B cell (primary cell): Measurements from ENCODE around the gene ARHGAP1. TPM values are rescaled to one million over a fixed set of nuclear protein-coding genes. Genes with fewer than 3 reads are reported as not detected.

Experiments used
- ATAC-seq: fragments of 200-7000 bp; cut with Tn5 transposase; one replicate; pipeline ENCODE4 v1.10.0; 2021; ENCODE audit warnings: low read depth, mild to moderate bottlenecking, moderate number of reproducible peaks, moderate library complexity
- CTCF ChIA-PET: fragments of 350-600 bp; sonication (Branson Sonifier 250); formaldehyde crosslinking; loops from one replicate; lab custom pipeline; 2021; ENCODE audit warnings: antibody characterized with exemption, inconsistent platforms; lab: Charles Lee
- POLR2A ChIA-PET: fragments of 350-600 bp; sonication (Branson Sonifier 250); formaldehyde crosslinking; loops from one replicate; lab custom pipeline; 2021; ENCODE audit warnings: antibody characterized with exemption; lab: Charles Lee
- DNase-seq: peaks from one replicate; pipeline ENCODE4 v3.0.0; 2013
- H2AFZ ChIP-seq: 2 replicates; pipeline ENCODE4 v1.6.1; 2012; ENCODE audit warnings: mild to moderate bottlenecking, low read depth, low read length; ENCODE audit not compliant: insufficient read depth, poor library complexity, severe bottlenecking
- H3K27ac ChIP-seq, 2 donors: 1 replicate in 1 of 2; 2 replicates in 1 of 2; pipeline ENCODE4 v1.5.1; 2012 to 2013; ENCODE audit warnings: low read length in 2 of 2, mild to moderate bottlenecking in 2 of 2, moderate library complexity in 1 of 2
- H3K27me3 ChIP-seq, 4 experiments: fragments of 200-600 bp in 1 of 4; sonication (generic) in 1 of 4; replicated peaks in 1 of 4; 1 replicate in 2 of 4; 2 replicates in 2 of 4; pipeline versions ENCODE4 v1.6.1 to v1.7.0; 2013 to 2016; ENCODE audit warnings: low read length in 3 of 4, mild to moderate bottlenecking in 2 of 4, mixed read lengths in 1 of 4, moderate library complexity in 1 of 4; ENCODE audit not compliant: insufficient read depth in 4 of 4, control insufficient read depth in 3 of 4; ENCODE audit errors: control extremely low read depth in 1 of 4
- H3K36me3 ChIP-seq, 2 experiments: replicated peaks in 1 of 2; 1 replicate in 1 of 2; 2 replicates in 1 of 2; pipeline versions ENCODE4 v1.6.1 to v1.7.1; 2013; ENCODE audit warnings: low read length in 1 of 2; ENCODE audit not compliant: insufficient read depth in 2 of 2, control insufficient read depth in 1 of 2; ENCODE audit errors: control extremely low read depth in 1 of 2, extremely low read depth in 1 of 2
- H3K4me1 ChIP-seq, 2 donors: fragments of 200-600 bp in 1 of 2; sonication (generic) in 1 of 2; 1 replicate in 1 of 2; 2 replicates in 1 of 2; pipeline versions ENCODE4 v1.5.1 to v1.6.1; 2013 to 2017; ENCODE audit warnings: low read length in 2 of 2; ENCODE audit not compliant: control insufficient read depth in 2 of 2, insufficient read depth in 2 of 2
- H3K4me2 ChIP-seq: replicated peaks from 2 replicates; pipeline ENCODE3; 2012; ENCODE audit warnings: mild to moderate bottlenecking, low read depth, low read length; ENCODE audit not compliant: poor library complexity, severe bottlenecking
- H3K4me3 ChIP-seq, 5 experiments: fragments of 200-600 bp in 1 of 5; sonication (generic) in 1 of 5; 1 replicate in 3 of 5; 2 replicates in 2 of 5; pipeline versions ENCODE4 v1.5.1 to v1.7.0; 2011 to 2016; ENCODE audit warnings: low read length in 4 of 5, mild to moderate bottlenecking in 4 of 5, low read depth in 2 of 5, control low read depth in 1 of 5, moderate library complexity in 1 of 5; ENCODE audit not compliant: insufficient read depth in 1 of 5; ENCODE audit errors: control extremely low read depth in 1 of 5, extremely low read depth in 1 of 5
- H3K79me2 ChIP-seq: fragments of 200-600 bp; sonication (generic); one replicate; pipeline ENCODE4 v1.6.0; 2016; ENCODE audit warnings: low read length; ENCODE audit not compliant: control insufficient read depth, insufficient read depth
- H3K9ac ChIP-seq: fragments of 200-600 bp; sonication (generic); 2 replicates; pipeline ENCODE4 v1.6.1; 2017; ENCODE audit warnings: mild to moderate bottlenecking, low read length, moderate library complexity
- H3K9me3 ChIP-seq, 3 donors: one replicate each; pipeline versions ENCODE4 v1.6.1 to v1.7.1; 2013; ENCODE audit warnings: low read length in 2 of 3; ENCODE audit not compliant: control insufficient read depth in 2 of 3, insufficient read depth in 1 of 3; ENCODE audit errors: control extremely low read depth in 1 of 3
- H4K20me1 ChIP-seq: 2 replicates; pipeline ENCODE4 v1.6.0; 2012; ENCODE audit warnings: mild to moderate bottlenecking, low read length; ENCODE audit not compliant: insufficient read depth, control insufficient read depth, poor library complexity, severe bottlenecking
- H3K27ac Mint-ChIP-seq: one replicate; pipeline ENCODE4 v1.8.0; 2021; ENCODE audit warnings: mixed read lengths
- H3K27me3 Mint-ChIP-seq: one replicate; pipeline ENCODE4 v1.8.0; 2021; ENCODE audit warnings: mixed read lengths
- H3K4me1 Mint-ChIP-seq: one replicate; pipeline ENCODE4 v1.8.0; 2021; ENCODE audit warnings: mixed read lengths
- H3K4me3 Mint-ChIP-seq: one replicate; pipeline ENCODE4 v1.8.0; 2021; ENCODE audit warnings: mixed read lengths
- H3K9me3 Mint-ChIP-seq: one replicate; pipeline ENCODE4 v1.8.0; 2022; ENCODE audit warnings: mixed read lengths; ENCODE audit not compliant: insufficient read depth
- CTCF ChIP-seq: fragments of 200-600 bp; IDR thresholded peaks from one replicate; pipeline ENCODE4 v1.8.0; 2022; ENCODE audit warnings: antibody characterized with exemption, mild to moderate bottlenecking
- EZH2 ChIP-seq: IDR thresholded peaks from 2 replicates; pipeline ENCODE4 v1.6.1; 2012; ENCODE audit warnings: borderline replicate concordance, low read depth, mild to moderate bottlenecking, moderate library complexity, low read length; ENCODE audit not compliant: insufficient read depth, poor library complexity, severe bottlenecking
- WGBS: methylation state at CpG from one replicate; pipeline ENCODE4 v1.1.5; 2013; ENCODE audit warnings: missing lambda C conversion rate; ENCODE audit not compliant: insufficient coverage; 5-methylcytosine and 5-hydroxymethylcytosine counted together
- intact Hi-C: fragments of 100-400 bp; cut with micrococcal nuclease; formaldehyde crosslinking; loops from one replicate; pipeline ENCODE4 v1.10.0; 2022
- polyA plus RNA-seq: library from polyadenylated mRNA; depleted of rRNA; stranded (reverse); fragments of >200 nt; gene quantifications from 2 replicates; pipeline ENCODE4 v1.2.3, GENCODE V29; 2012
- total RNA-seq, 2 donors: library from RNA; stranded (reverse); fragments of 120-200 nt in 1 of 2; gene quantifications; 1 replicate in 1 of 2; 2 replicates in 1 of 2; pipeline versions ENCODE4 v1.2.3 to v1.2.4, GENCODE V29; 2013 to 2022

Gene ARHGAP1
- total and polyA plus RNA-seq, 2 donors (not counting 1 experiment from before 2014, with no cell fraction given) = 33.9 to 55.0 TPM

GRCh38 chr11:46640036-46640788, 60.2 kb downstream of the ARHGAP1 start:
- no peaks in the 10 kb centered on the region for H3K4me1 ChIP-seq
- H3K36me3 ChIP-seq = peaks cover 3 to 52% of the 10 kb centered on the region in 2 experiments
- no peaks in the 10 kb centered on the region for H3K27me3 ChIP-seq
- ATAC-seq (no peak), DNase-seq (no peak)
- no peak overlapping the region for H3K27ac ChIP-seq
- no peak overlapping the region for H3K27ac Mint-ChIP-seq
- H3K9ac ChIP-seq = no peak overlapping the region
- no peak overlapping the region for H3K4me3 ChIP-seq
- H4K20me1 ChIP-seq = peaks cover 15% of the 10 kb centered on the region
- 85% methylated on average over 4 of the region's 6 CpGs for WGBS
- CTCF ChIA-PET = no interaction called here
- H3K9me3 Mint-ChIP-seq = no peaks in the 10 kb centered on the region
- peaks cover 0 to 3% (median 0%) of the 10 kb centered on the region in 3 donors for H3K9me3 ChIP-seq
- H3K4me1 Mint-ChIP-seq = peaks cover 2% of the 10 kb centered on the region
- POLR2A ChIA-PET = no interaction called here
- H2AFZ ChIP-seq = no peak overlapping the region
- TF ChIP-seq CTCF (no peak), EZH2 (no peak)
- no peak overlapping the region for H3K4me3 Mint-ChIP-seq
- no peaks in the 10 kb centered on the region for H3K27me3 Mint-ChIP-seq
- intact Hi-C loops = no loop called here
- H3K4me2 ChIP-seq = no peak overlapping the region
- H3K79me2 ChIP-seq = peaks cover 19% of the 10 kb centered on the region

GRCh38 chr11:46639197-46639839, 61.1 kb downstream of the ARHGAP1 start:
- H3K4me1 Mint-ChIP-seq = peaks cover 2% of the 10 kb centered on the region
- Histone ChIP-seq H3K4me2 (no peak overlapping the region), H3K36me3 (peaks cover 0 to 44% of the 10 kb centered on the region in 2 experiments), H3K27ac (no peak overlapping the region), H3K79me2 (peaks cover 23% of the 10 kb centered on the region), H3K4me1 (no peaks in the 10 kb centered on the region), H3K9ac (no peak overlapping the region), H3K4me3 (no peak overlapping the region), H3K9me3 (peaks cover 0 to 3% (median 0%) of the 10 kb centered on the region in 3 donors), H2AFZ (no peak overlapping the region), H4K20me1 (peaks cover 15% of the 10 kb centered on the region), H3K27me3 (no peaks in the 10 kb centered on the region)
- no peaks in the 10 kb centered on the region for H3K27me3 Mint-ChIP-seq
- no peak for DNase-seq
- POLR2A ChIA-PET = no interaction called here
- H3K4me3 Mint-ChIP-seq = no peak overlapping the region
- H3K27ac Mint-ChIP-seq = no peak overlapping the region
- TF ChIP-seq CTCF (no peak), EZH2 (no peak)
- intact Hi-C loops = no loop called here
- CTCF ChIA-PET = no interaction called here
- ATAC-seq = no peak
- no peaks in the 10 kb centered on the region for H3K9me3 Mint-ChIP-seq
- WGBS = 92% methylated on average over 3 of the region's 7 CpGs
